GM21367 (cell line): Measurements from ENCODE around the gene INPP5A.

Experiments
- ATAC-seq: cut with Tn5 transposase; IDR thresholded peaks from one replicate; pipeline ENCODE4 v1.9.1; 2021; ENCODE audit not compliant: unreplicated experiment

Gene INPP5A

DNA sequence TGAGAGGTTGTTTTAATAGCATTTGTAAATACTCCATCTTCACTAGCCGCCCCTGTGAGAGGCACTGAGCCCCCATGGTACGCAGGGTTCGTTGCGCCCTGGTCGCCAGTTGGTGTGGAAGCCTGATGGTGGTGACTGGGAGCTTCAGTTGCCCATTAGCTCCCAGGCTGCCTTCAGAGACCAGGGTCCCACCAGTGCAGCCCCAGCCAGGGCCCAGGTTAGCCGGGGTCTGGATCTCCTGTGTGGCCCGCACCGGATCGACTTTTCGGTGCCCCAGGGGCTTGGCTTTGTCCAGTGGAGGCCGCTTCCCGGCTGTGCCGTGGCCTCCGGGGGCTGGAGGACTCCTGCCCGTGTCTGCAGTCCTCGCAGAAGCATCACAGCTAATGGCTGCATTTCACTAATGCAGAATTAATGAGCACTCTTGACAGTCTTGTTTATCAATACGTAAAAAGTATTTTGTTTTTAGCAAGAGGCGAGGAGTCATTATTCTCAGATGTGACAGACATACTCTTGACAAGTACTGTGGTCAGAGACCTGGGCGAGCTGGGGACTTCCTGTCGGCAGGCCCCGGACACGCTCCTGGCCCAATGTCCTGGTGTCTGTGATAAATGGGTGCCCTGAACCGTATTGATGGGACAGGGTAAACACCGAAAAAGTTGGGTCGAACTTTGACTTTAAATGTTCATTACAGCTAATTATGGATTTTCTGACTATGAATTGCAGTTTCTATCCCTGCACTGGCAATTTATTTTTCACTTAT lies 148.5 kb downstream of the INPP5A start:
- no peak for ATAC-seq

DNA sequence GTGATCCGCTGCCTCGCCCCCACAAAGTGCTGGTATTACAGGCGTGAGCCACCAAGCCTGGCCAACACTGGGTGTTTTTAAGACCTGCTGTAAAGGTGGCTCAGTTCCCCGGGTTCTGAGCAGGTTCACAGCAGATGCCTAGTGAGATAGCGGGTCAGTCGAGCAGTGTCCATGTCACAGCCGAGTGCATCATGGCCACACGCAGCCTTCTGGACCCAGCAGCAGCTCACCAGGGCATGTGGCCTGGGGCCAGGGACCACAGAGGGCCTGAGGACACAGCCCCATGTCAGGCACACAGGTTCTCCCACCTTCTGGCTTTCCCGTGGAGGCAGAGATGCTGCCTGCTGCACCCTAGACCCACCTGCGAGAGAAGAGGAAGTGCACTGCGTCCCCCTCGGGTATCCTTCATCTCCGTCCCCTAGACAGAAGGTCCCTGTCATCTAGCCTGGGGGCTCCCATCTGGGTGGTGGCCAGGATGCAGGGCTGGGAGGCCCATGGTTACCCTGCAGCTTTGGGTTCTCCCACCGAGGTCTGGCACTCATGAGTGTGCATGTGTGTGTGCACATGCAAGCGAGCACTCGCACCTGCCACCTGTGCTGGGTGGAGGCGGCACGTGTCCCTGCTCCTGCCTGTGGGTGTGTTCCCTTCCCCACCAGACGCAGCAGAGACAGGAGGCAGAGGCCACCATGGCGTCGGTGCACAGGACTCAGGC lies 149.8 kb downstream of the INPP5A start:
- ATAC-seq, result no peak

DNA sequence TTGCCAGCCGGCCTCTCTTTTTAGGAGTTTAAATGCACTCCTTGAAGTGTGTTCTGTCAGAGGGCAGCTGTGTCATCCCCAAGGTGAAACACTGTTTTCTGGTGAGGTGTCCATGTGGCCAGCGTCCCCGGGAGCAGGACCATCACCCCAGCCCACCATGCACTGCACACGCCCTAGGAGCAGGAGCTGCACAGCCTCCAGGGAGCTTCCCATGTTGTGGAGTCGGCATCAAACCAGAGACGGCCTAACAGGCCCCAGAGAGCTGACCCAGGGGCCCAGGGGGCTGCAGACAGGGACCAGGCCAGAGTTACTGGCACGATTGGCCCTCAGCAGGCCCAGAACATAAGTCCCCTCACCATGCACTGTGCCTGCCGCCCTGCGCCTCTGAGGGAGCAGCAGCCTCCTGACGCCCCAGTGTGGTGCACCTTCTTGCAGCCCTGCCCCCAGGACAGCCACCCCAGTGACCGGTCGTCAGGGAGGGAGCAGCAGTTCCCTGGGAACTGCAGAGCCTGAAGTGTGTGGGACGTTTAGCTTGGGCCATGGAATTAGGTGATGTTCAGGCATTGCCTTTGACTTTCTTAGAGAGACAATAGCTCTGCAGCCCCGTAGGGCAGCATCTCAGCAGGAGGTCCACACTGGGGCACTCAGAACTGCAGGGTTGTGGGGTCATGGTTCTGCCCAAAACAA lies 150.4 kb downstream of the INPP5A start:
- no peak for ATAC-seq

DNA sequence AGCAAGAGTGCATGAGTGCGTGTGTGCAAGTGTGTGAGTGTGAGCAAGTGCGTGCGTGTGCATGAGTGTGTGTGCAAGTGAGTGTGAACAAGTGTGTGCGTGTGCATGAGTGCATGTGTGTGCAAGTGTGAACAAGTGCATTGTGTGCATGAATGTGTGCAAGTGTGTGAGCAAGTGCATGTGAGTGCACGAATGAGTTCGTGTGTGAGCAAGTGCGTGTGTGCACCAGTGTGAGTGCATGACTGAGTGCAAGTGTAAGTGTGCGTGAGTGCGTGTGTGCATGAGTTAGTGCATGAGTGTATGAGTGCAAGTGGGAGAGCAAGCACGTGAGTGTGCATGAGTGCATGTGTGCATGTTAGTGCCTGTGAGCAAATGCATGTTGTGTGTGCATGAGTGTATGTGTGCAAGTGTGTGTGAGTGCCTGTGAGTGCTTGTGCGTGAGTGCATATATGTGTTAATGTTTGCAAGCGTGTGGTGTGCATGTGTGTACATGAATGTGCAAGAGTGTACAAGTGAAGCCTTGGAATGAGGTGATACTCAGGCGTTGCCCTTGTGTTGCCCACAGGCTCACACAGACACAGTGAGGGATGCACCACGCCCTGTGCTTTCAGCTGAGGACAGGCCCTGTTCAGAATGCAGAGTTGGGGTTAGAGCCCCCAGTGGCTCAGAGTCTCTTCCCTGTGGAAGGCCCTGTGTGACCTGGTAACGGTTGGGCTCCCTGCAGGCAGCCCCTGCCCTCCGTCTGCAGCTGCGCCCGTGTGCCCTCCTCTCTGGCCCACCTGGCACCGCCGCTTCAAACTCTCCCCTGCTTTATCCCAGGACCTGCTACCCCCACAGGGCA lies 151.2 kb downstream of the INPP5A start:
- ATAC-seq, result no peak

DNA sequence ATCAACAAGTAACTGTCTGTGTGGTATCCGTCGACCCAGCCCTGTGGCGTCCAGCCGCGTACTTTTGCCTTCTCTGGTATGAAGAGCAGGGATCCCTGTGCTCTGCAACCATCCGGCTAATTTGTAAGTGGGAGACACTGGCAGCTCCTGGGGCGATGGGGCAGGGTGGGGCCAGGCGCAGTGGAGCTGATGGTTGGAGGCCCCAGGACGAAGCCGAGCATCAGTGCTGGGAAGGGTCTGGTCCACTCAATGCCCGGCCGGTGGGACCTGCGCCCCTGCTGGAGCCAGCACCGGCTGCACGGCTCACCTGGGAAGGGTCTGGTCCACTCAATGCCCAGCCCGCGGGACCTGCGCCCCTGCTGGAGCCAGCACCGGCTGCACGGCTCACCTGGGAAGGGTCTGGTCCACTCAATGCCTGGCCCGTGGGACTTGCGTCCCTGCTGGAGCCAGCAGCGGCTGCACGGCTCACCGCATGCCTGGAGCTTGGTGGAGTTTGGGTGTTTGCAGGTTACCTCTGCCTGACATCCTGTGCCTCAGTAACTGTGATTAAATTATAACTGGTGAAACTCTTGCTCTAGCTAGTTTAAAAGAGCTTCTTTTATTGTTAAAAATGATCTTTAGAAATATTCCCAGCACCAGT lies 152.3 kb downstream of the INPP5A start:
- no peak for ATAC-seq

DNA sequence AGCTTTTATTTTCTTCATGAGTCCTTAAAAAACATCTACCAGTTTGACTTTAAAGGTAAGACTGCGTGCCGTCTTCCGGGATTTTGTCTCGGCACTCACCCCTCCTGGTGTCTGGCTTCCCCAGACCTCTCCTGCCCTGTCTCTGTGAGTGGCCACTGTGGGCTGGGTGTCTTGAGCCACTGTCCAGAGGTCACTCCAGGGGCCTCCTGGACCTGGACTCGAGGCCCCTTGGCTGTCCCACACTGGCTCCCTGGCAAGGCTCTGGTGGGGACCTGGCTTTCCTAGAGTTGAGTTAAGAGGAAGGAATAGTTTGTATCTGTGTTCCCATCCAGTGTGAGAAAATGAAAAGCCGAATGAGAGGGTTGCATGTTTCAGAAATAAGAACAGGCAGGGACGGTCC lies 152.8 kb downstream of the INPP5A start:
- no peak for ATAC-seq

DNA sequence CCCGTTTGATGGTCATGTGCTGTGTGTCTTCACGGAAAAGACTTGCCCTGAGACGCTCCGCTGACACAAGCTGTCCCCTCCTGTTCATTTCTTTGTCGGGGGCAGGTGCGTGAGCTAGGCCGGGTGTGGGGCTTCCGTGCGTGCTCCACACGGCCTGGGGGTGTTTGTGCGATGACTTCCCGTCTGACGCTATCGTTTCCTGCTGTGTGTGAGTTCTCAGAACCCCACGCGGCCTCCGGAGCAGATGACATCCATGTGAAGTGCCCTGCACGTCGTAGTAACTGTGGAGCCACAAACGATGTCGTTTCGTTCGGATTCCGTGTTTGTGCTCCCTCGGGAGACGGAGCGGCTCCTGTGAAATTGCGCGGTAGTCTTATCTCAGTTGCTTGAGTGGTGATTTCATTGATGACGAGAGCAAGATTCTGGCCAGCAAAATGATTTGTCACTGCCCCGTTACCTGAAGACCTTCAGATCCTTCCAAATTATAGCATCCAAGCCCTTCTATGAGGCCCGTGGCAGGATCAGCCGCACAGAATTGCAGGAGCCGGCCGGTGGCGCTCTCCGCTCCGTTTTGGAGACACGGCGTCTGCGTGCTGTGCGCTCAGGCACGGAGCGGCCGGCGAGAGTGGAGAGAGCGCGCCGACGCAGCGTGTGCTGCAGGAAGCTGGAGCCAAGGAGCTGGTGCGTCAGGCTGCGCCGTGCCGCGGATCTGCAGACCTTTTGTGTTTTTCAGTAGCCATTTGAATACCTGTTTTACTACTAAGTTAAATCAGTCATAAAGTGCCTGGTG lies 153.4 kb downstream of the INPP5A start:
- no peak for ATAC-seq

DNA sequence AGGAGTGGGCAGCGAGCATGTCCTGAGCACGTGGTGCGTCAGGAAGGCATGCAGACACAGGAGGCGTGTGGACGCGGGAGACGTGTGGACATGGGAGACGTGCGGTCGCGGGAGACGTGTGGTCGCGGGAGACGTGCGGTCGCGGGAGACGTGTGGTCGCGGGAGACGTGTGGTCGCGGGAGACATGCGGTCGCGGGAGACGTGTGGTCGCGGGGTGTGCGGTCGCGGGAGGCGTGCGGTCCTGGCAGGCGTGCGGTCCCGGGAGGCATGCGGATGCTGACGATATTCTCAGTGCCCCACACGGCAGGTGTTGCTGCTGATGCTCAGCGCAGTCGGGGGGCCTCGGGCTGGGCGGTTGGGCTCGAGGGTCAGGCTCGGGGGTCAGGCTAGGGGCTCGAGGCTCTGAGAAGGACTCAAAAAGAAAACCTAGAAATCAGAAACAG lies 154.1 kb downstream of the INPP5A start:
- ATAC-seq, result no peak

DNA sequence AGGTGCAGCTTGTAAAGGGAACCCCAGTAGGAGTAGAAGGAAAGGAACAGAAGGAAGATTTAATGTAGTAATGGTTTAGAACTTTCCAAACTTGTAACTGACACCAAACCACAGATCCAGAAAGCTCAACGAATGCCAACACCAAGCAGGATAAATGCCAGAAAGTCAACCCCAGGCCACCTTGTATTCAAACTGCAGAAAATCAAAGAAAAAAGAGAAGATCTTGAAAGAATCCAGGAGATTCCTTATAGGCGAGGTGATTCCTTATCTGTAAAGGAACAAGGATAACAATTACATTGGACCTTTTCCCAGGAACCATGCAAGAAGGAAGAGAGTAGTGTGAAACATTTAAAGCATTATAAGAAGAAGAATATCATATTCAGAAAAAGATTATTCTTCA lies 154.7 kb downstream of the INPP5A start:
- ATAC-seq, result no peak

DNA sequence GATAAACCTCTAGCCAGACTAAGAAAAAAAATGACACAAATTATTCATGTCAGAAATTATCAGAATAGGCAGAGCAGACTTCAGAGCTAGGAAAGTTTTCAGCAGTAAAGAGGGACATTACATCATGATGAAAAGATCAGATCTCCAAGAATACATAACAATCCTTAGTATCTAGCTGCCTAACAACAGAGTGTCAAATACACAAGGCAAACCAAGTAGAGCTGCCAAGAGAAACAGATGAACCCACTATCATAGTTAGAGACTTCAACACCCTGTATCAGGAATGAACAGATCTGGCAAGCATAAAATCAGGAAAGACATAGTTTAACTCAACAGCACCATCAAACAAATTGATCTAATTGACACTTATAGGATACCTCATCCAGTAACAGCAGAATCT lies 156.1 kb downstream of the INPP5A start:
- ATAC-seq, result no peak

DNA sequence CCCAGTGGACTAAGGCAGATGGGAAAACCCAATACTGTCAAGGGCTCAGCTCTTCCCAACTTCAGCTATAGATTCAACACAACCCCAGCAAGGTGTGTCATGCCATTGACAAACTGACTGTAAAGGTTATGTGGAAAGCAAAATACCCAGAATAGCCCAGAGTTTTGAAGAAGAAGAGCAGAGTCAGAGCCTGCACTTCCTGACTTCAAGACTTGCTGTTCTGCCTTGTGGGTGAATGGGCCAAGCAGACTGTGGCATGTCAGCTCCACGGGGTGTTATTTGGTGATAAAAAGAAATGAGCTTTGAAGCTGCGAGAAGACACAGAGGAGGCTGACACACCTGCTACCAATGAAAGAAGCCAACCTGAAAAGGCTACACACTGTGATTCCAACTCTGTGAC lies 158.6 kb downstream of the INPP5A start:
- no peak for ATAC-seq

DNA sequence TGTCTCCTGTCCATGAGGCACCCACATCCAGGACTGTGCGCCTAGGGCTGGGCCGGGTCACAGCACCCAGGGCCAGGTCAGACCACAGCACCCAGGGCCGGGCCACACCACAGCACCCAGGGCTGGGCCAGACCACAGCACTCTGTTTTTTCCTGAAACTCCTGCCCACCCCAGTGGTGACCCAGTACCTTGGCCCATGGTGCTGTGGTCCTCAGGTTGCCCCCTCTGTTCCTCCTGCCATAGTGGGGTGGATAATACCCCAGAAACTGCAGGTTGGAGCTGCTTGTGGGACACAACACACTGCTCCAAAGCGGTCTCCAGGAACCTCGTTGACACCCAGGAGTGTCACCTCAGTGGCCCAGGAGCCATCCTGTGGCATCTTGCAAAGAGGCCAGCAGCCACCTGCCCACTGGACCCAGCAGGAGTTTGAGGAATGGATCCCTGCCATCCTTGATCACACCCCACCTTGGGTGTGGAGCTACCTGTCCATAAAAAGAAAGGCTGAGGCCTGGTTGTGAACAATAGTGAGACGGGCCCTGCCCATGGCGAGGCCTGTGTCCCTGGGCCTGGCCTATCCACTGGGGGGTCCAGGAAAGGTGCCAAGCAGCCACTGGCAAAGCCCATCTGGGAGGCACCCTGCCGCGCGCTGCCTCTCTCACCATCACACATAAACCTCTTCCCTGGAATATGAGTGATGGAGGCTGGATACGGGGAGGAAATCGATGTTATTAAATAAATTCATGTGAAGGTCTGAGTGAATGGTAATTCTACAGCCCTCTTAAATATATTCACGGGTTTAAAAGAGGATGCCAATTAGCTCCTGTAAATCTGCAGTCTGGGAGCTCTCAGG lies 159.4 kb downstream of the INPP5A start:
- no peak for ATAC-seq

DNA sequence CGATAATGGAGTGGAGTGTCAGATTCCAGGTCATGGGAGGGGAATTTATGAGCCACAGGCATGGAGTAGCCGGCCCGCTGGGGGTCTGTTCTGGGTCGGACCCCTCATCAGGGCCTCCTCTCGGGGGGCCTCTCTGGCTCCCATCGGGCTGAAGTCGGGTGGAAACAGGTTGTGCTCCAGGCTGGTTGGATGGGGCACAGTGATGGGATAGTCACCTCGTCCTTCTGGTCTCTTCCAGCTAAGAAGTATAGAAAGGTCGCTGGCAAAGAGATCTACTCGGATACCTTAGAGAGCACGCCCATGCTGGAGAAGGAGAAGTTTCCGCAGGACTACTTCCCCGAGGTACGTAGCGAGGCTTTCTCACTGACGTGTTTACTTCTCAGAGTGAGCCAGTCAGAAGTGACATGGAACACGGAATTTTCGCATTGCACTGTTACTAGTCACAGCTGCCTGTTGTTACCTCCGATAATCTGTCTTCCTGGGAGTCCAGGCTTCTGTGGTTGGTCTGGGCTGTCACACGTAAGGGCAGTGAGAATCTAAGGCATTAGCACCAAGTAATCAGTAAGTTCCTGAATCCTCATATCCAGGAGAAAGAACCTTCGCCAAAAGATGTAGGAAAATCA lies 160.1 kb downstream of the INPP5A start:
- no peak for ATAC-seq

DNA sequence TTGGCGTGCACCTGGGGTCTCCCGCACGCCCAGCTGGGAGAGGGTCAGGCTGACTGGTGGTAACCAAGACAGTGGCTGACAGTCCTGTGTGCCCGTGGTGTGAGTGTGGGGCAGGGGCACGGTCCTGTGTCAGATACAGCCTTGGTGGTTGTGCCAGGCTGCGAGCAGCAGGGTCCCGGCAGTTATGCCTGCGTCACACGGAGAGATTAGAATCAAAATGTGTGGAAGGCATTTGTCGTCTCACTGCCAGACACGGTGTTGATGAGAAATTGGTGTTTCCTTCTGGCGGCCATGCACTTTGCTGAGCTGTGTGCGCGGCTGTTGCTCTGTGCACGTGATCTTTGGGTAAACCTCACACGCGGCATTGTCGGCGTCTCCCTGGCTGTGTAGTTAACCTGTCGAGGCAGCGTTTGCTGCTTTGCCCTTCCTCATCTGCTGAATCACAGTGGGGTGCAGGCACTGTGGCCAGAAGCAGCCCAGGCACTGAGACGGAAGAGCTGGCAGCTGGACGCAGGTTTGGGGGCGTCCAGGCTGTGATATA lies 160.7 kb downstream of the INPP5A start:
- ATAC-seq, result no peak

DNA sequence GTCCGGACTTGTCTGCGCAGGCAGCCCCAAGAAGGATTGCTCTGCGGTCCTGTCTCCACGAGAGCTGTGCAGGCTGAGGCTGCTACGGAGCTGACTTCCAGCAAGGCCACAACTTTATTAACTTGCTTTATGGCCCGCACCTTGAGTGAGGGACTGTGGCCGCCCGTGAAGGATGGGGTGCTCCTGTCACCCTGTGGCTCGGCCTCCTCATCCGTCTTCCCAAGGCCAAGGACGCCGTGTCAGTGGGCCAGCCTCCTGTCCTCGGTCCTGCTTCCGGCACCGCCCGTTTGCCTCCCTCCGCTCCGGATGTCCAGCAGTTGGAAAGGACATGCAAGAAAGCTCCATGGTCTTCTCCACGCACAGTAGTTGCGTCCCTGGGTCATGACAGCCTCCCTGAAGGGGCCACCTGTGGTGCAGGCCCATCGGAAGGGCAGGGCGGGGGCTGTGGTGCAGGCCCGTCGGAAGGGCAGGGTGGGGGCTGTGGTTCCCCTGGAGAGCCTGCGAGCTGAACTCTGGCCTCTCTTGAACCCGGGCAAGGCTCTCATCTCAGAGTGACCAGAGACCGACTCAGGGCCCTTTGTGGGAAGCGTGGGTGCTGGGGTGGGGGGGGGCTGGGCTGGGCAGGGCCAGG lies 161.3 kb downstream of the INPP5A start:
- no peak for ATAC-seq

DNA sequence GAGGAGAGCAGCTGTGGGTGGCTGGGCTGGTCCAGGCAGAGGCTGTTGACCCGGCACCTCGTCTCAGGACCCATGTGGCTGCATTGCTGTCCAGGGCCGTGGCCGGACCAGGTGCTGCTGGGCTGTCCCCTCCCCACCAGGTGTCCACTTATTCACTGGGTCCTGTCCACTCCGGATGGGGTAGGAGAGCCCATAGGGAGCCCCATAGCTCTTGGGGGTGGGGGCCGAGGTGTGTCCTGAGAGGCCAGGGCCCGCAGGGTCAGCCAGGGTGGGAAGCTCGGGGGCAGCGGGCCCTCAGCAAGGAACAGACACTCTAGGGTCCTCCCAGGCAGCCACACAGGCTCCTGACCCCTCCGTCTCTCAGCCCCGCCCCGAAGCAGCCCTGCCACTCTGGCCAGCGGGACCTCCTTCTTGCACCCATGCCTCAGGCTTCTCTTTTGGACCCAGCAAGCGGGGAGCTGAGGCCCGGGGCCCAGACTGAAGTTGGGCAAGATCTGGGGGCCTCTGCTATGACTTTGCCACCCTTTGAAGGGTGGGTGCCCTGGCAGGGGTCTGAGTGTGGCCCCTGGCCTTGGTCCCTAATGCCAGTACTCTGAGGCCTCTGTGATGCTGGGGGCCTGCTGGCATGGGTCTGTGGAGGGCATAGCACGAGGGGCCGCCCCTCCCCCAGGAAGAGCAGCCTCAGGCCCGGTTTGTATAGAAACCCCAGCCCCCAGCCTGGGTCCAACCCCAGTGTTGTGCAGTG lies 162.0 kb downstream of the INPP5A start:
- ATAC-seq, result no peak
